ENCODE results near the gene PNLIPRP1. TPM values are rescaled to one million over a fixed set of nuclear protein-coding genes. Genes with fewer than 3 reads are reported as not detected.

Gene PNLIPRP1
- total and polyA plus RNA-seq, 2 of the 4 experiments (the other 2 are of a cell fraction): not detected

GRCh38 chr10:116614796-116615195 is 24.0 kb downstream of the PNLIPRP1 start:
- no peak overlapping the region for H3K4me2 ChIP-seq (ENCODE audit: low read depth, low read length)
- no peak overlapping the region for H2AK9ac ChIP-seq (replicated peaks; ENCODE audit: low read depth, low read length, poor library complexity)
- H3K4me1 ChIP-seq (ENCODE audit: control insufficient read depth, insufficient read depth, low read length): no peaks in the 10 kb centered on the region
- no peaks in the 10 kb centered on the region for H3K36me3 ChIP-seq (ENCODE audit: control insufficient read depth, insufficient read depth, low read length)
- no peak overlapping the region for H3K56ac ChIP-seq (ENCODE audit: extremely low read depth, insufficient read depth, low read length)
- H3K4me3 ChIP-seq (ENCODE audit: insufficient read depth, low read depth, low read length): no peak overlapping the region
- no peak overlapping the region for H2AFZ ChIP-seq (replicated peaks; ENCODE audit: low read length, poor library complexity)
- no peak overlapping the region for H2BK15ac ChIP-seq (ENCODE audit: low read depth, low read length)
- H2AK5ac ChIP-seq (ENCODE audit: low read depth, low read length): no peak overlapping the region
- ATAC-seq (ENCODE audit: low read depth) (no peak), DNase-seq (no peak)
- no peak overlapping the region for H3K14ac ChIP-seq (replicated peaks; ENCODE audit: low read depth, low read length)
- no peak overlapping the region for H2BK120ac ChIP-seq (ENCODE audit: low read depth, low read length)
- H3K9ac ChIP-seq (ENCODE audit: low read depth, low read length): no peak overlapping the region
- no peak overlapping the region for H3K18ac ChIP-seq (ENCODE audit: low read depth, low read length)
- CTCF ChIA-PET: no interaction called here
- in situ Hi-C loops (cut with MboI; ENCODE audit: low sequenced_read_pairs) (no loop called here), intact Hi-C loops (cut with micrococcal nuclease) (no loop called here), dilution Hi-C loops (cut with HindIII; ENCODE audit: low sequenced_read_pairs, unreplicated experiment) (no loop called here)
- no peak overlapping the region for H2BK5ac ChIP-seq (ENCODE audit: low read depth, low read length, poor library complexity, severe bottlenecking)
- no peak overlapping the region for H4K5ac ChIP-seq (ENCODE audit: low read depth, low read length)
- no peaks in the 10 kb centered on the region; the same call in 1 of the 2 replicates for H3K27me3 ChIP-seq (ENCODE audit: control insufficient read depth, insufficient read depth, low read length)
- POLR2A ChIA-PET (ENCODE audit: unreplicated experiment): no interaction called here
- TF ChIP-seq BHLHE40 (IDR thresholded peaks at IDR 0.05; ENCODE audit: low read depth, low read length): no peak
- TF ChIP-seq, protein P1, sequence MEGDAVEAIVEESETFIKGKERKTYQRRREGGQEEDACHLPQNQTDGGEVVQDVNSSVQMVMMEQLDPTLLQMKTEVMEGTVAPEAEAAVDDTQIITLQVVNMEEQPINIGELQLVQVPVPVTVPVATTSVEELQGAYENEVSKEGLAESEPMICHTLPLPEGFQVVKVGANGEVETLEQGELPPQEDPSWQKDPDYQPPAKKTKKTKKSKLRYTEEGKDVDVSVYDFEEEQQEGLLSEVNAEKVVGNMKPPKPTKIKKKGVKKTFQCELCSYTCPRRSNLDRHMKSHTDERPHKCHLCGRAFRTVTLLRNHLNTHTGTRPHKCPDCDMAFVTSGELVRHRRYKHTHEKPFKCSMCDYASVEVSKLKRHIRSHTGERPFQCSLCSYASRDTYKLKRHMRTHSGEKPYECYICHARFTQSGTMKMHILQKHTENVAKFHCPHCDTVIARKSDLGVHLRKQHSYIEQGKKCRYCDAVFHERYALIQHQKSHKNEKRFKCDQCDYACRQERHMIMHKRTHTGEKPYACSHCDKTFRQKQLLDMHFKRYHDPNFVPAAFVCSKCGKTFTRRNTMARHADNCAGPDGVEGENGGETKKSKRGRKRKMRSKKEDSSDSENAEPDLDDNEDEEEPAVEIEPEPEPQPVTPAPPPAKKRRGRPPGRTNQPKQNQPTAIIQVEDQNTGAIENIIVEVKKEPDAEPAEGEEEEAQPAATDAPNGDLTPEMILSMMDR (conservative IDR thresholded peaks at IDR 0.05; ENCODE audit: low read depth, low read length): no peak
- no peak overlapping the region for H4K91ac ChIP-seq (ENCODE audit: insufficient read depth, low read depth, low read length)
- H3K9me1 ChIP-seq (ENCODE audit: insufficient read depth, low read length): no peaks in the 10 kb centered on the region
- H4K8ac ChIP-seq (ENCODE audit: low read depth in 2 of 2, low read length in 2 of 2): no peak overlapping the region
- H3K27ac ChIP-seq (ENCODE audit: insufficient read depth, low read length): no peak overlapping the region
- H4K20me1 ChIP-seq (ENCODE audit: insufficient read depth, low read length): no peaks in the 10 kb centered on the region
- no TSS peak for BruUV-seq (replicated peaks)
- H3K9me3 ChIP-seq (ENCODE audit: control insufficient read depth, insufficient read depth, low read length): no peaks in the 10 kb centered on the region
- no peak overlapping the region for H3K23ac ChIP-seq (ENCODE audit: low read depth, low read length)
- 60% methylated on average over 1 of the region's 2 CpGs; no CpG with 5 or more reads in 1 of the 2 experiments for WGBS, 2 experiments (ENCODE audit: extremely low coverage in 2 of 2, insufficient read length in 1 of 2)
- no peak overlapping the region for H3K4ac ChIP-seq (ENCODE audit: low read depth, low read length)
- H3K79me1 ChIP-seq (ENCODE audit: low read depth in 1 of 2, low read length in 2 of 2): no peaks in the 10 kb centered on the region
- H2BK20ac ChIP-seq (ENCODE audit: low read depth, low read length): no peak overlapping the region

All from IMR-90 (cell line).